K562 (cell line): ENCODE results near the gene MICAL1. TPM values are rescaled to one million over a fixed set of nuclear protein-coding genes. Genes with fewer than 3 reads are reported as not detected.

Source experiments
- MED1 ChIP-seq: sonication (generic); formaldehyde crosslinking; IDR thresholded peaks from 2 replicates; pipeline ENCODE4 v1.8.1; 2023; ENCODE audit warnings: missing genetic modification reagents, borderline replicate concordance
- POLR2A ChIP-seq: fragments of 450-650 bp; conservative IDR thresholded peaks from 2 replicates; pipeline ENCODE4 v1.6.1; 2016
- TARDBP ChIP-seq: fragments of 450-650 bp; IDR thresholded peaks from 2 replicates; pipeline ENCODE4 v1.6.1; 2016
- ZKSCAN1 ChIP-seq: fragments of 150-350 bp; IDR thresholded peaks from 2 replicates; pipeline ENCODE4 v1.6.1; 2016; ENCODE audit warnings: low read depth, low read length
- ZNF232 ChIP-seq: sonication (generic); formaldehyde crosslinking; IDR thresholded peaks from 2 replicates; pipeline ENCODE4 v1.8.0; 2022; ENCODE audit warnings: mild to moderate bottlenecking, missing genetic modification reagents
- ZNF592 ChIP-seq: fragments of 450-650 bp; IDR thresholded peaks from 2 replicates; pipeline ENCODE4 v1.6.1; 2017; ENCODE audit warnings: antibody characterized with exemption, mild to moderate bottlenecking
- polyA plus RNA-seq, 8 experiments: library from polyadenylated mRNA; depleted of rRNA in 4 of 8; stranded (reverse) in 5 of 8; unstranded in 3 of 8; fragments of >200 nt; fragmentation: Nextera tagmentation in 2 of 8; fragmentation: Illumina TruSeq in 1 of 8; extraction: Ambion mirVana in 2 of 8; extraction: Trizol in 1 of 8; gene quantifications; 2 replicates each; pipeline versions ENCODE4 v1.2.1 to v1.2.3, GENCODE V29; 2011 to 2014; ENCODE audit warnings: inconsistent platforms in 1 of 8, missing spikeins in 1 of 8
- total RNA-seq, 7 experiments: library from RNA; depleted of rRNA in 6 of 7; stranded (reverse); fragments of >200 nt in 6 of 7; fragmentation: Illumina TruSeq in 2 of 7; extraction: Trizol in 2 of 7; gene quantifications; 2 replicates each; pipeline versions ENCODE4 v1.2.1 to v1.2.3, GENCODE V29; 2011 to 2021; ENCODE audit warnings: low replicate concordance in 1 of 7

MICAL1 gene
- total and polyA plus RNA-seq, 9 of the 15 experiments (the other 6 are each of a cell fraction or from before 2014, with no cell fraction given), result 0.07 to 15.2 (median 7.0) TPM

DNA sequence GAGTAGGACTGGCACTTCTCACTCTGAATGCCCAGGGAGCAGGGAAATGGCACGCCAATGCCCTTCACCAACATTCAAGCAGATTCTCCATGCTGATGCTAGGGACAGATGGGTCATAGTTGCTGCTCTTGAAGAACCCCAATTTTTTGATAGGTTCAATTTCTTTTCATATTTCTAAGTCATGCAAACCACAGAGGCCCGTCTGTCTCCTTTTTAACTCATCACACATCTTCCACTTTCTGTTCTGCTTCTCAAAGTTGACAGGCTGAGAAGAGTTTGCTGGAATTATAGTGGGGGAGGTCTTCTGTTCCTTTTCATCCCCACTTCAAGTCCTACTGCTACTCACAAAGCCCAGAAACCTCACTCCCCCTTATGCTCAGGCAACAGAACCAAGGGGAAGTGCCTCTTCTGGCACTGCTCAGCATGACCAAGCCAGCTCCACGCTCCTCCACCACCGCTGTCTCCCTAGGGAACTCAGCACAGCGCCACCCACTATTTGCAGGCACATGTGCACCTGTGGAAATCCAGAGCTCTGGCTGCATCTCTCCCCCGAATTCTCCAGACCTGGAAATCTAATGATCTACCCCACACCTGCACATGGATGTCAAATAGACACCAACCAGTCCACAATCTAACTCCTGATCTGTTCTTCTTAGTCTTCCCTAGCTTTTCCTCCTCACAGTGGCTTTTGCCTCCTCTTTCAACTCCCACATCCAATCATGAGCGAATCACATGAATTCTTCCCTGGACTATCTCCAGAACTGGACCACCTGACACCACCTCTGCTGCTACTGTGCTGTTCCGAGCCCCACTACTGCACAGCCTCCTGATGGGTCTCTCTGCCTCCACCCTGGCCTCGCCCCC, 16.8 kb upstream of the MICAL1 start (continued):
- TF ChIP-seq ZNF592, result no peak
- TF ChIP-seq MED1, result no peak
- TF ChIP-seq ZNF232 (CRISPR knock-in tag), result no peak
- no peak for TF ChIP-seq TARDBP
- no peak for TF ChIP-seq ZKSCAN1
- TF ChIP-seq POLR2A, result no peak
